Stimulated activated naive B cell treated with anti-CD40 and anti-IgM and Interleukin-4, amounts not matched to agents 10 μg/mL and 1 μg/mL and 100 μg/mL, for 72 hours (primary cell): ENCODE results near the gene ZNF823.

Source experiments
- ATAC-seq, 2 donors: fragments of 150-1000 bp; cut with Tn5 transposase; replicated peaks; 2 replicates each; pipeline ENCODE4 v1.10.0; 2021; ENCODE audit warnings: moderate library complexity in 1 of 2
- DNase-seq: peaks from one replicate; pipeline ENCODE4 v3.0.0; 2021
- H3K27ac Mint-ChIP-seq: one replicate; pipeline ENCODE4 v1.8.0; 2022; ENCODE audit warnings: mild to moderate bottlenecking, mixed read lengths
- H3K27me3 Mint-ChIP-seq, 2 donors: one replicate each; pipeline ENCODE4 v1.8.0; 2022; ENCODE audit warnings: mixed read lengths in 2 of 2
- H3K36me3 Mint-ChIP-seq, 2 donors: one replicate each; pipeline ENCODE4 v1.8.0; 2022; ENCODE audit warnings: mixed read lengths in 2 of 2, mild to moderate bottlenecking in 1 of 2
- H3K4me1 Mint-ChIP-seq, 2 donors: one replicate each; pipeline ENCODE4 v1.8.0; 2022; ENCODE audit warnings: mixed read lengths in 2 of 2, mild to moderate bottlenecking in 1 of 2
- H3K4me3 Mint-ChIP-seq, 2 donors: one replicate each; pipeline ENCODE4 v1.8.0; 2022; ENCODE audit warnings: mild to moderate bottlenecking in 2 of 2, mixed read lengths in 2 of 2, moderate library complexity in 1 of 2
- H3K9me3 Mint-ChIP-seq, 2 donors: one replicate each; pipeline ENCODE4 v1.8.0; 2022; ENCODE audit warnings: mixed read lengths in 2 of 2, mild to moderate bottlenecking in 1 of 2

ZNF823 gene

DNA sequence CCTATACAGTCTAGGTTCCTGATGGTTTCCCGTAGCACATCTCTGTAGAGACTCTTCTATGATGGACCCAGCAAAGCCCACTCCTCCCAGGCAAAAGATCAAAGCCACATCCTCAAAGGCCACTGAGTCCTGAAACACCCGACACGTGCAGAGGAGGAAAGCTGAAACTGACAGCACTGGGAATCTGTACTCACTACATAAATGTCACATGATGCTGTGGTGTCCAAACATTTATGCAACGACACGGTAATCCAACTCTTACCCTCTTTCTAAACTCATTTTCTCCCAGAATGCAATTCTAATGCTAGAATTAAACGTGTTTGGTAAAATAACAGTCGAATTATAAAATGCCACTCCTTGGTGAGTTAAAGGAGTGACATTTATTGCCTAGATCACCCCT lies 21.1 kb upstream of the ZNF823 start:
- no peak for DNase-seq
- peaks cover 15% of the 10 kb centered on the region in 2 donors for H3K9me3 Mint-ChIP-seq
- peaks cover 4 to 9% of the 10 kb centered on the region in 2 donors for H3K36me3 Mint-ChIP-seq
- H3K27me3 Mint-ChIP-seq, result peaks cover 3 to 8% of the 10 kb centered on the region in 2 donors
- ATAC-seq, result no peak
- H3K4me3 Mint-ChIP-seq, result no peak overlapping the region
- no peaks in the 10 kb centered on the region for H3K4me1 Mint-ChIP-seq
- H3K27ac Mint-ChIP-seq, result no peak overlapping the region

DNA sequence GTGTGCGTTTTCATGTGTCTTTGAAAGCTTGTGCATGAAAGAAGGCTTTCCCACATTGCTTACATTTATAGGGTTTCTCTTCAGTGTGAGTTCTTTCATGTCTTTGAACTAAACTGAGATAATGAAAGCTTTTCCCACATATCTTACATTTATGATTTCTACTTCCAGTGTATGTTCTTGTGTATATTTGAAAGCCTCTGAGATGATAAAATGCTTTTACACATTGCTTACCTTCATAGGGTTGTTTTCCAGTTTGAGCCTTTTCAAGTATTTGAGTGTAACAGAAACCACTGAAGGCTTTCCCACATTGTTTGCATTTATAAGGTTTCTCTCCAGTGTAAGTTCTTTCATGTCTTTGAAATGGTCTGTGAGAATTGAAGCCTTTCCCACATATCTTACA lies 18.2 kb upstream of the ZNF823 start:
- Mint-ChIP-seq H3K4me1 (no peaks in the 10 kb centered on the region), H3K4me3 (no peak overlapping the region), H3K27me3 (peaks cover 20 to 35% of the 10 kb centered on the region in 2 donors), H3K27ac (no peak overlapping the region), H3K36me3 (peaks cover 7 to 10% of the 10 kb centered on the region in 2 donors), H3K9me3 (peaks cover 15 to 19% of the 10 kb centered on the region in 2 donors)
- DNase-seq, result no peak
- ATAC-seq, result no peak

DNA sequence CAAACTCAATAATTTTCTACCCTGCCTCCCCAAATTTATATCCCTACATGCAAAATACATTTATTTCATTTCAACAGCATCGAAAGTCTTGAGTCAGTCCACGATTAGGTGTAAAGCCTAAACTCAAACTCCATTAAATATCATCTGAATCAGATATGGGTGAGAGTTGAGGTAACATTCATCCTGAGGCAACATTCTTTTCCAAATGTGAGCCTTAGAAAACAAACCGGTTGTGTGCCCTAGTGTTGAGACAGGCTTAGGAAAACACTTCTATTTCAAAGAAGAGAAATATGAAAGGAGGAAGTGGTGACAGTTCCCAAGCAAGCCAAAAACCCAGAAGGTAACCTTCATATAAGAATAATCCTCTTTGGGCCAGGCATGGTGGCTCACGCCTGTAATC lies 15.9 kb upstream of the ZNF823 start:
- Mint-ChIP-seq H3K27me3 (peaks cover 24 to 44% of the 10 kb centered on the region in 2 donors), H3K4me1 (no peaks in the 10 kb centered on the region), H3K9me3 (peaks cover 21% of the 10 kb centered on the region in 2 donors)

DNA sequence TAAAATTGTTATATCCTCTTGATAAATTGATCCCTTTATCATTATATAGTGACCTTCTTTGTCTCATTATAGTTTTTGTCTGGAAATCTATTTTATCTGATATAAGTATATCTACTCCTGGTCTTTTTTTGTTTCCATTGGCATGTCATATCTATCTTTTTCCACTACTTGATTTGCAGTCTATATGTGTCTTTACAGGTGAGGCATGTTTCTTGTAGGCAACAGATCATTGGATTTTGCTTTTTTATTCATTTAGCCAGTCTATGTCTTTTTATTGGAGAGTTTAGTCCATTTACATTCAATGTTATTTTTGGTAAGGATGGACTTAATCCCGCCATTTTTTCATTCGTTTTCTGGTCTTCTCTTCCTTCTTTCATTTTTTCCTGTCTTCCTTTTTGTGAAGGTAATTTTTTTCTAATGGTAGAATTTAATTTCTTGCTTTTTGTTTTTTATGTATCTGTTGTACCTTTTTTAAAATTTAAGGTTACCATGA lies 13.5 kb upstream of the ZNF823 start:
- Mint-ChIP-seq H3K4me3 (no peak overlapping the region), H3K27ac (no peak overlapping the region), H3K36me3 (peaks cover 7 to 14% of the 10 kb centered on the region in 2 donors), H3K4me1 (no peaks in the 10 kb centered on the region), H3K27me3 (peaks cover 27 to 48% of the 10 kb centered on the region in 2 donors), H3K9me3 (peaks cover 25 to 29% of the 10 kb centered on the region in 2 donors)
- DNase-seq (no peak), ATAC-seq (no peak)

More for the DNA sequence above, 15.9 kb upstream of the ZNF823 start:
- no peak for ATAC-seq
- Mint-ChIP-seq H3K36me3 (peaks cover 7 to 13% of the 10 kb centered on the region in 2 donors), H3K4me3 (no peak overlapping the region), H3K27ac (no peak overlapping the region)
- no peak for DNase-seq

DNA sequence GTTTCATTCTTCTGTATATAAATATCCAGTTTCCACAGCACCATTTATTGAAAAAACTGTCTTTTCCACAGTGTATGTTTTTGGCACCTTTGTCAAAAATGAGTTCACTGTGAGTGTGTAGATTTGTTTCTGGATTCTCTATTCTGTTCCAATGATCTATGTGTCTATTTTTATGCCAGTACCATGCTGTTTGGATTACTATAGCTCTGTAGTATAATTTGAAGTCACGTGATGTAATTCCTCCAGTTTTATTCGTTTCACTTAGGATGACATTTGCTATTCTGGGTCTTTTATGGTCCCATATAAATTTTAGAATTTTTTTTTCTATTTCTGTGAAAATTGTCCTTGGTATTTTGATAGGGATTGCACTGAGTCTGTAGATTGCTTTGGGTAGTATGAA lies 11.0 kb upstream of the ZNF823 start:
- ATAC-seq, result no peak
- H3K36me3 Mint-ChIP-seq, result peaks cover 8 to 15% of the 10 kb centered on the region in 2 donors
- H3K9me3 Mint-ChIP-seq, result peaks cover 23 to 26% of the 10 kb centered on the region in 2 donors

DNA sequence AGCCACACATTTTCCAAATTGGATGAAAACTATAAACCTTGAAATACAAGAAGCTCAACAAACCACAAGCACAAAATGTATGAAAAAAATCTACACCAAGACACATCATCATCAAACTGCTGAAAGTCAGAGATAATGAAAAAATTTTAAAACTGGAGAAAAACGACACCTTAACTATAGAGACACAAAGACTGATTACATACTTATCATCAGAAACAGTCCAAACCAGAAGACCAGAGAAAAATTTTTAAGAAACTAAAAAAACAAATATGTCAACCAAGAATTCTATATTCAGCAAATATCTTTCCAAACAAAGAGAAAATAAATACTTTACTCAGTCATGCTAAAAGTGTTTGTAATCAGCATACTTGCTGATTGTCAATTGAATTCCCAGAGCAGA lies 8.5 kb upstream of the ZNF823 start:
- Mint-ChIP-seq H3K36me3 (peaks cover 5 to 10% of the 10 kb centered on the region in 2 donors), H3K27me3 (peaks cover 13 to 27% of the 10 kb centered on the region in 2 donors), H3K4me1 (no peaks in the 10 kb centered on the region), H3K27ac (no peak overlapping the region), H3K9me3 (peaks cover 16 to 21% of the 10 kb centered on the region in 2 donors), H3K4me3 (no peak overlapping the region)
- DNase-seq (no peak), ATAC-seq (no peak)

More for the DNA sequence above, 11.0 kb upstream of the ZNF823 start:
- Mint-ChIP-seq H3K4me3 (no peak overlapping the region), H3K27me3 (peaks cover 27 to 50% of the 10 kb centered on the region in 2 donors), H3K4me1 (no peaks in the 10 kb centered on the region), H3K27ac (no peak overlapping the region)
- DNase-seq, result no peak

DNA sequence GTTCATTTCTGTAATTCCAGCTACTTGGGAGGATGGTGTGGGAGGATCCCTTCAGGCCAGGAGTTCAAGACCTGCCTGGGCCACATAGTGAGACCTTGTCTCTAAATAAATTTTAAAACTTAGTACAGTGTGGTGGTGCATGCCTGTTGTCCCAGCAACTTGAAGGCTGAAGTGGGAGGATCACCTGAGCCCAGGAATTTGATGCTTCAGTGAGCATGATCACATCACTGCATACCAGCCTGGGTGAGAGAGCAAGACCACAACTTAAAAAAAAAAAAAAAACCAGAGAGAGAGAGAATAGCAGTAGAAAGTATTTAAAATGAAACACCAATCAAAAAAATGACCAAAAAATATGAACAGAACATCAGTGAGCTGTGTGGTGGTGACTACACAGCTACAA lies 7.1 kb upstream of the ZNF823 start:
- Mint-ChIP-seq H3K4me1 (no peaks in the 10 kb centered on the region), H3K4me3 (no peak overlapping the region), H3K9me3 (peaks cover 12 to 21% of the 10 kb centered on the region in 2 donors), H3K36me3 (peaks cover 5 to 7% of the 10 kb centered on the region in 2 donors), H3K27me3 (peaks cover 6 to 15% of the 10 kb centered on the region in 2 donors), H3K27ac (no peak overlapping the region)
- no peak for DNase-seq
- ATAC-seq, result no peak

DNA sequence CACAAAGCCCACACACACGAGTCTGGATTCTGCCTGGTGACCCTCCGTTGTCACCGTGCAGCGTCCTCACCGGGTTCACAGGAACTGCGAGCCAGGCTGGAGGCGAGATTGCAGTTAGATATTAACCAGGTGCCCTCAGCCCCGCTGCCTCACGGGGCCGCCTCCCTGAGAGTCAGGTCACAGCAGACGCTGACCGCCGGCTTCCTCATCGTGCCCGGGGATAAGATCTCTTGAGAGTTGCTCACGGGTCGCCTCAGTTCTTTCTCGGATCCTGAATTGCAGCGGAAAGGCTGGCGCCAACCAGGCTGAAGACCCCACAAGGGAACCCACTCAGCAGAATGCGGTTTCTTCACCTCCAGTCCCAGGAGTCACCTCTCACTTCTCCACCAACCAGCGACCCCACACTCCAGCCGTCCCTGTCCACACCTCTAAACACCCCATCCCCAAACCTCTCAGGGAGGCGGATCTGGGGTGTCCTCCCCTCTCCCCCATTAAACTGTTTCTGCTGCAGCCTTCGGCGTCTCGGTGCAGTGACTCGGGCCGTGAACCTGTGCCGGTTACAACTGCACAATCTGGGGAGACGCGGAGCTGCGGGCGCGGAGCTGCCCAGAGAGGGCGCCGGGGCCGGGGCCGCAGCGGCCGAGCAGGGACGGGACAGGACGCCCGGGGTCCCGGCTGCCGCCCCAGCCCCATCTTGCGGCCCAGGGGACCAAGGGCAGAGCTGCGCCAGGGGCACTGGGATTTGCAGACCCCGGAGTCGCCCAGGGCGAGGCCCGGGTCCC lies 591 bp downstream of the ZNF823 start:
- ATAC-seq (peak; percentile 57 to 60), DNase-seq (peak; percentile 62)
- H3K4me3 Mint-ChIP-seq, result peak overlapping the region; percentile 98 to 99
- H3K36me3 Mint-ChIP-seq, result peaks cover 4 to 7% of the 10 kb centered on the region in 2 donors
- H3K9me3 Mint-ChIP-seq, result no peaks in the 10 kb centered on the region
- peak overlapping the region; percentile 96 for H3K27ac Mint-ChIP-seq
- H3K4me1 Mint-ChIP-seq, result peaks cover 18 to 28% of the 10 kb centered on the region in 2 donors
- H3K27me3 Mint-ChIP-seq, result no peaks in the 10 kb centered on the region

DNA sequence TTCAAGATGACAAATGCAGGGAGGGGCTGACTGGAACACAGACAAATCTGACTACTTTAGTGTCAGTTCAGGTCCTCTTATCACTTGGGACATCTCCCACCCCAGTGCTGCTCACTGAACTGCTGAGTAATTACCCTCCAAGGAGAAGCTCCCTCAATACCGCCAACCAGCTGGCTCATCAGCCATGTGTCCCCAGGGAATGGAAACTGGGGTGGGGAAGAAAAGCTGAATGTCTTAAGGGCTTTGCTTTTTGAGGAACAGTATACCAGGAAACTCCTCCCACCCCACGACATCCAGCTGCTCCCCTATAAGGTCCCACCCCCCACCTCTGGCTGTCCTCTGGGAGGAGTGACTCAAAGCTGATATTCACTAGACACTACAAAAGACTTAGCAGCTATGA lies 2.0 kb downstream of the ZNF823 start:
- Mint-ChIP-seq H3K27me3 (no peaks in the 10 kb centered on the region), H3K4me3 (peak overlapping the region; percentile 75 to 98), H3K4me1 (peaks cover 18 to 32% of the 10 kb centered on the region in 2 donors), H3K36me3 (peaks cover 7 to 10% of the 10 kb centered on the region in 2 donors), H3K9me3 (no peaks in the 10 kb centered on the region), H3K27ac (no peak overlapping the region)
- DNase-seq, result peak; percentile 71
- peak; percentile 46 to 61 for ATAC-seq

DNA sequence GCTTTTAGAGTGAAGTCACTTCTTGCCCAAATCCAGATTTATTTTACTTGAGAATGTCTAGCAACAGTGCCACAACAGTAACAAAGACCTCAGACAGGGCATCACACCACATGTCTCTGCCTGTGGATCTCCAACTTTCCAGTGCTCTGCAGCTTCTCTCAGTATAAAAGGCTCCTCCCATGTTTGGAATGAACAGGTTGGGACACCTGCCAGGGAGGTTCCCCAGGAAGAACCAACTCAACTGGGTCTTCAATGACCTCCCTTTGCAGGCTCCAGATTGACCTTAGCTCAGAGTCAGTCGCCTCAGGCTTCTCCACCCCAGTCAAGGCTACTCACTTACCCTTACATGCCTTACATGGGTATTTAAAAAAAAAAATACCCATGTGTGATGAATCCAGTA lies 3.4 kb downstream of the ZNF823 start:
- DNase-seq (no peak), ATAC-seq (no peak)
- Mint-ChIP-seq H3K27me3 (no peaks in the 10 kb centered on the region), H3K9me3 (no peaks in the 10 kb centered on the region), H3K36me3 (peaks cover 9 to 10% of the 10 kb centered on the region in 2 donors), H3K4me1 (peaks cover 18 to 32% of the 10 kb centered on the region in 2 donors), H3K27ac (no peak overlapping the region), H3K4me3 (no peak overlapping the region)

DNA sequence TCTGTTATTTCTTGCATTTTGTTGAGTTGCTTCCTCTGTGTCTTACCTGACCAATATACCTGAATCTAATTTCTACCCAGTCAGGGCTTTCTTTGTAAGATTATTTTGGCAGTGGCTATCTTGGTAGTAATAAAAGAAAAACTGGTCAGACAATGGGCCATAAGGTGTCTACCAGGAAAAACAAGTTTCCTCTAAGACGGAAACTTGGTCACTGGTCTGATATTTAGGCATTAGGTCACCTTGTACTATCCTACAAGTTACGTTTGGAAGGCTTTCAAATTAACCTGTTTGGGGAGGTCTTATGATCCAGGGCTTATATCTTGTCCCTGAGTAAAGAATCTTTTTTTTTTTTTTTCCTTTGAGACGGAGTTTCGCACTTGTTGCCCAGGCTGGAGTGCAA lies 9.2 kb downstream of the ZNF823 start:
- H3K4me3 Mint-ChIP-seq, result no peak overlapping the region
- H3K27me3 Mint-ChIP-seq, result no peaks in the 10 kb centered on the region
- H3K27ac Mint-ChIP-seq, result no peak overlapping the region
- no peak for ATAC-seq
- peaks cover 3 to 4% of the 10 kb centered on the region in 2 donors for H3K4me1 Mint-ChIP-seq
- no peak for DNase-seq
- H3K9me3 Mint-ChIP-seq, result peaks cover 0 to 2% of the 10 kb centered on the region in 2 donors
- H3K36me3 Mint-ChIP-seq, result peaks cover 14 to 21% of the 10 kb centered on the region in 2 donors

DNA sequence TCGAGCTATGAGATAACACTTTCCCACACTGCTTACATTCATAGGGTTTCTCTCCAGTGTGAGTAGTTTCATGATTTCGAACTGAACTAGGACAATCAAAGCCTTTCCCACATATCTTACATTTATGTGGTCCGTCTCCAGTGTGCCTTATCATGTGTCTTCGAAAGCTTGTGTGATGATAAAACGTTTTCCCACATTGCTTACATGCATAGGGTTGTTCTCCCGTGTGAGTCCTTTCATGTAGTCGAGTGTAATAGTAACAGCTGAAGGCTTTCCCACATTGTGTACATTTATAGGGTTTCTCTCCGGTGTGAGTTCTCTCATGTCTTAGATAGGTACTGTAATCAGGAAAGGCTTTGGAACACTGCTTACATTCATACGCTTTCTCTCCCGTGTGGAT lies 16.3 kb downstream of the ZNF823 start:
- ATAC-seq, result no peak
- Mint-ChIP-seq H3K9me3 (peaks cover 11 to 22% of the 10 kb centered on the region in 2 donors), H3K27me3 (no peaks in the 10 kb centered on the region), H3K27ac (no peak overlapping the region), H3K4me3 (no peak overlapping the region), H3K4me1 (no peaks in the 10 kb centered on the region), H3K36me3 (peaks cover 50 to 55% of the 10 kb centered on the region in 2 donors)
- DNase-seq, result no peak

DNA sequence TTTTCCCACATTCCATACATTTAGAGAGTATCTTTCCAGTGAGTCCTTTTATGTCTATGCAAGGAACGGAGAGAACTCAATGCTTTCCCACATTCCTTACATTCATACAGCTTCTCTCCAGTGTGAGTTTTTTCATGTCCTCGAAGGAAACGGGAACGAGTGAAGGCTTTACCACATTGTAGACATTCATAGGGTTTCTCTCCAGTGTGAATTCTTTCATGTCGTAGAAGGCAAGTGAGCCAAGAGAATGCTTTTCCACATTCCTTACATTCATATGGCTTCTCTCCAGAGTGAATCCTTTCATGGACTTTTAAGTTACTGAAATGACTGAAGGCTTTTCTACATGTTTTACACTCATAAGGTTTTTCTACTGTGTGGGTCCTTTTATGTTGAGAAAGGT lies 17.1 kb downstream of the ZNF823 start:
- Mint-ChIP-seq H3K9me3 (peaks cover 11 to 22% of the 10 kb centered on the region in 2 donors), H3K27ac (no peak overlapping the region)

DNA sequence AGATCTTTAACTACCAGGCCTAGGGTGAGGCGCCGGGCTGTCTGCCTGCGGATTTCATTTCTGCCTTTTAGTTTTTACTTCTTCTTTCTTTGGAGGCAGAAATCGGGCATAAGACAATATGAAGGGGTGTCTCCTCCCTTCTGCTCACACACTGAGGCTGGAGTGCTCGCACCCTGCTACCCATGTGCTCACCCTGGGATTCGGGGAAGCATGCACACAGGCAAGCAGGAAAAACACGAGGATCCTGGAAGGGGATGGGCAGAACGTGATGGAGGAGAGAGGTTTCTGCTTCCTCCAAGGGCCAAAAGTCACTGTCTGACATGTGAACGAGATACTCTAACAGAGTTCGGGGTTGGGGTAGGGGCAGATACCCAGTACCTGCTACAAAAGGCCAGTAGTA lies 28.4 kb downstream of the ZNF823 start:
- Mint-ChIP-seq H3K36me3 (no peaks in the 10 kb centered on the region), H3K27ac (no peak overlapping the region), H3K27me3 (peaks cover 0 to 7% of the 10 kb centered on the region in 2 donors), H3K4me1 (peaks cover 14 to 20% of the 10 kb centered on the region in 2 donors), H3K9me3 (no peaks in the 10 kb centered on the region), H3K4me3 (no peak overlapping the region)
- DNase-seq (no peak), ATAC-seq (no peak)

More for the DNA sequence above, 17.1 kb downstream of the ZNF823 start:
- ATAC-seq, result no peak
- Mint-ChIP-seq H3K36me3 (peaks cover 50 to 55% of the 10 kb centered on the region in 2 donors), H3K4me1 (no peaks in the 10 kb centered on the region), H3K27me3 (no peaks in the 10 kb centered on the region), H3K4me3 (no peak overlapping the region)
- no peak for DNase-seq

DNA sequence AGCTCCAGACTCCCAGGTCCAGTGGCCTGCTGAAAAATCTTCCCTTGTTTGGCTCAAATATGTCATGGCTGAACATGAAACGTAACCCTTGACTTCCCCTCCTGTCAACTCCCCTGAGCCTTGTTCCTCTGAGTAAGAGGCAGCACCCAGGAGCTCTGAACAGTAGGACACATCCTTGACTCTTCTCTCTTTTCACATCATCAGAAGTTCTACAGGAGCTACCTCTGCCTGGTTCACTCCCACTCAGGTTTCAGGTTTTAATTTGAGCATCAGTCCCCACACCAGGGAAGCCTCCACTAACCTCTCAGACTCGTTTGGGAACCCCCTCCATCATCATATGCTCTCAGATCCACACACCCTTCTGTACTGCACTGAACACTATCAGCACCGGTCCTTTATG lies 30.3 kb downstream of the ZNF823 start:
- Mint-ChIP-seq H3K4me1 (peaks cover 14 to 20% of the 10 kb centered on the region in 2 donors), H3K36me3 (no peaks in the 10 kb centered on the region), H3K27me3 (peaks cover 0 to 7% of the 10 kb centered on the region in 2 donors), H3K27ac (peak overlapping the region; percentile 9), H3K9me3 (no peaks in the 10 kb centered on the region), H3K4me3 (peak overlapping the region in 1 of 2 donors; percentile 12)
- DNase-seq (peak; percentile 18), ATAC-seq (peak; percentile 87 to 95)
